GM12878 (cell line): ENCODE results near the gene MYBPC2. TPM values are rescaled to one million over a fixed set of nuclear protein-coding genes. Genes with fewer than 3 reads are reported as not detected.

ENCODE experiments used
- ATAC-seq: fragments of 200-7000 bp; cut with Tn5 transposase; 3 replicates; pipeline ENCODE4 v1.9.1; 2020; ENCODE audit warnings: mild to moderate bottlenecking, moderate library complexity
- BruUV-seq: library from RNA; stranded (reverse); fragments of 400-500 nt; replicated peaks from 2 replicates; lab custom pipeline; 2021; lab: Mats Ljungman, UMichigan
- CTCF ChIA-PET: fragments of 300-600 bp; sonication (Branson Sonifier 250); formaldehyde crosslinking; extraction: SDS; loops from one replicate; lab custom pipeline; 2021; ENCODE audit warnings: inconsistent platforms; lab: Yijun Ruan, JAX
- POLR2A ChIA-PET: fragments of 350-600 bp; formaldehyde crosslinking; extraction: SDS; loops from one replicate; lab custom pipeline; 2021; ENCODE audit warnings: inconsistent platforms; lab: Charles Lee
- RAD21 ChIA-PET: fragments of 300-600 bp; sonication (Branson Sonifier 250); formaldehyde crosslinking; loops from one replicate; lab custom pipeline; 2023; ENCODE audit warnings: antibody characterized with exemption; ENCODE audit not compliant: unreplicated experiment; lab: Charles Lee
- SMC1A ChIA-PET: fragments of 300-600 bp; sonication (Branson Sonifier 250); formaldehyde crosslinking; loops from one replicate; lab custom pipeline; 2023; ENCODE audit not compliant: unreplicated experiment, uncharacterized antibody; lab: Charles Lee
- DNase-seq: peaks from one replicate; pipeline ENCODE4 v3.0.0-alpha.2; 2011; ENCODE audit warnings: low read depth, low spot score
- FAIRE-seq: peaks from 3 replicates; lab custom pipeline; 2011; peaks lifted over from hg19 to GRCh38; lab: Jason Lieb, UNC
- H2AFZ ChIP-seq: 2 replicates; pipeline ENCODE4 v1.6.0; 2011; ENCODE audit warnings: low read depth, low read length, control low read depth; ENCODE audit not compliant: control insufficient read depth
- H3K27ac ChIP-seq: 2 replicates; pipeline ENCODE4 v1.5.1; 2011; ENCODE audit warnings: control low read depth; ENCODE audit not compliant: control insufficient read depth, insufficient read depth
- H3K27me3 ChIP-seq, 2 experiments: replicated peaks in 1 of 2; 2 replicates each; pipeline versions ENCODE4 v1.6.0 to v1.6.1; 2011; ENCODE audit warnings: low read length in 1 of 2; ENCODE audit not compliant: control insufficient read depth in 2 of 2, insufficient read depth in 2 of 2
- H3K36me3 ChIP-seq, 2 experiments: 2 replicates each; pipeline ENCODE4 v1.5.1; 2011; ENCODE audit warnings: low read length in 1 of 2; ENCODE audit not compliant: control insufficient read depth in 2 of 2, insufficient read depth in 2 of 2
- H3K4me1 ChIP-seq: 2 replicates; pipeline ENCODE4 v1.6.1; 2011; ENCODE audit warnings: mild to moderate bottlenecking, low read length, moderate library complexity, mixed read lengths; ENCODE audit not compliant: control insufficient read depth, insufficient read depth
- H3K4me2 ChIP-seq: 2 replicates; pipeline ENCODE4 v1.6.0; 2011; ENCODE audit warnings: control low read depth; ENCODE audit not compliant: control insufficient read depth, insufficient read depth
- H3K4me3 ChIP-seq: fragments of 200-600 bp; sonication (generic); 2 replicates; pipeline ENCODE4 v1.5.1; 2016
- H3K79me2 ChIP-seq: 2 replicates; pipeline ENCODE4 v1.6.0; 2011; ENCODE audit warnings: low read length; ENCODE audit not compliant: control insufficient read depth, insufficient read depth
- H3K9ac ChIP-seq: 2 replicates; pipeline ENCODE4 v1.8.0; 2011; ENCODE audit warnings: low read length, control low read depth, mixed read lengths; ENCODE audit not compliant: control insufficient read depth, insufficient read depth
- H3K9me3 ChIP-seq: replicated peaks from 3 replicates; pipeline ENCODE4 v1.5.1; 2011; ENCODE audit warnings: mild to moderate bottlenecking, low read length; ENCODE audit not compliant: control insufficient read depth, insufficient read depth
- H4K20me1 ChIP-seq: 2 replicates; pipeline ENCODE4 v1.6.0; 2011; ENCODE audit not compliant: control insufficient read depth, insufficient read depth
- BACH1 ChIP-seq: fragments of 450-650 bp; IDR thresholded peaks from 2 replicates; pipeline ENCODE4 v1.6.1; 2017; ENCODE audit warnings: mild to moderate bottlenecking, borderline replicate concordance
- BMI1 ChIP-seq: fragments of 450-650 bp; IDR thresholded peaks from 2 replicates; pipeline ENCODE4 v1.6.1; 2016; ENCODE audit warnings: mild to moderate bottlenecking, moderate library complexity, borderline replicate concordance
- GABPA ChIP-seq: IDR thresholded peaks from 2 replicates; pipeline ENCODE4 v1.6.1; 2014; ENCODE audit warnings: antibody characterized with exemption, low read depth, mild to moderate bottlenecking, inconsistent platforms
- HCFC1 ChIP-seq: fragments of 150-350 bp; IDR thresholded peaks from 2 replicates; pipeline ENCODE4 v1.6.1; 2014; ENCODE audit warnings: low read length
- HDGF ChIP-seq: fragments of 450-650 bp; IDR thresholded peaks from 2 replicates; pipeline ENCODE4 v1.6.1; 2016; ENCODE audit warnings: antibody characterized with exemption
- LARP7 ChIP-seq: fragments of 450-650 bp; IDR thresholded peaks from 2 replicates; pipeline ENCODE4 v1.6.1; 2017; ENCODE audit warnings: mild to moderate bottlenecking
- MTA3 ChIP-seq: IDR thresholded peaks from 2 replicates; pipeline ENCODE4 v1.6.1; 2012; ENCODE audit warnings: low read length, inconsistent platforms, borderline replicate concordance
- NBN ChIP-seq: fragments of 450-650 bp; IDR thresholded peaks from 2 replicates; pipeline ENCODE4 v1.6.1; 2016
- NFIC ChIP-seq: IDR thresholded peaks from 2 replicates; pipeline ENCODE4 v1.6.1; 2012; ENCODE audit warnings: low read depth, mild to moderate bottlenecking, inconsistent platforms, low read length, moderate library complexity
- NRF1 ChIP-seq: conservative IDR thresholded peaks from 2 replicates; pipeline ENCODE4 v1.6.1; 2011; ENCODE audit warnings: mild to moderate bottlenecking, low read depth, low read length, improper control_type of control experiment
- PML ChIP-seq: IDR thresholded peaks from 2 replicates; pipeline ENCODE4 v1.6.1; 2012; ENCODE audit warnings: low read length, inconsistent platforms
- WRNIP1 ChIP-seq: IDR thresholded peaks from 2 replicates; pipeline ENCODE4 v1.6.1; 2011; ENCODE audit warnings: low read depth, low read length, improper control_type of control experiment, borderline replicate concordance
- YBX1 ChIP-seq: fragments of 450-650 bp; IDR thresholded peaks from 2 replicates; pipeline ENCODE4 v1.6.1; 2016; ENCODE audit warnings: antibody characterized with exemption
- YY1 ChIP-seq: IDR thresholded peaks from 2 replicates; pipeline ENCODE4 v1.6.1; 2011; ENCODE audit warnings: low read depth, mild to moderate bottlenecking, low read length
- WGBS: methylation state at CpG from one replicate; pipeline ENCODE4 v1.1.6; 2016; ENCODE audit warnings: low lambda C conversion rate; ENCODE audit not compliant: insufficient replicate concordance, insufficient coverage; ENCODE audit errors: missing lambda C conversion rate; 5-methylcytosine and 5-hydroxymethylcytosine counted together
- in situ Hi-C: fragments of 300-500 bp; cut with MboI; formaldehyde crosslinking; loops from 9 replicates; pipeline ENCODE4 v1.14.3; 2018; ENCODE audit warnings: mixed read lengths
- intact Hi-C: fragments of 100-400 bp; cut with micrococcal nuclease; formaldehyde crosslinking; loops from one replicate; pipeline ENCODE4 v1.14.2; 2022; ENCODE audit not compliant: unreplicated experiment
- polyA plus RNA-seq, 11 experiments: library from polyadenylated mRNA; depleted of rRNA in 4 of 11; unstranded in 6 of 11; stranded (reverse) in 5 of 11; fragments of >200 nt; fragmentation: Nextera tagmentation in 4 of 11; fragmentation: Illumina TruSeq in 1 of 11; extraction: Ambion mirVana in 4 of 11; extraction: Trizol in 1 of 11; gene quantifications; 1 replicate in 1 of 11; 2 replicates in 10 of 11; pipeline versions ENCODE4 v1.2.1 to v1.2.3, GENCODE V29; 2011 to 2016; ENCODE audit warnings: inconsistent platforms in 2 of 11, missing spikeins in 2 of 11, low read depth in 1 of 11
- total RNA-seq, 4 experiments: library from RNA; depleted of rRNA in 3 of 4; stranded (reverse); fragments of >200 nt in 3 of 4; fragmentation: Illumina TruSeq in 1 of 4; extraction: Trizol in 1 of 4; gene quantifications; 2 replicates each; pipeline versions ENCODE4 v1.2.1 to v1.2.3, GENCODE V29; 2013 to 2021
- TF ChIP-seq, protein P1 (sequence below): IDR thresholded peaks from 2 replicates; pipeline ENCODE4 v1.6.1; 2011; ENCODE audit warnings: borderline replicate concordance, low read depth, mild to moderate bottlenecking, moderate library complexity, mixed read lengths, low read length; ENCODE audit not compliant: insufficient read depth; ENCODE audit errors: extremely low read length
- TF ChIP-seq, protein P2 (sequence below): IDR thresholded peaks from 2 replicates; pipeline ENCODE4 v1.6.1; 2012; ENCODE audit warnings: low read depth, low read length, improper control_type of control experiment
- TF ChIP-seq, protein P3 (sequence below), 3 experiments: IDR thresholded peaks in 2 of 3; conservative IDR thresholded peaks in 1 of 3; 2 replicates each; pipeline ENCODE4 v1.5.1; 2011; ENCODE audit warnings: low read depth in 3 of 3, low read length in 3 of 3, mild to moderate bottlenecking in 3 of 3, control low read depth in 2 of 3, moderate library complexity in 2 of 3, inconsistent platforms in 1 of 3, mixed read lengths in 1 of 3; ENCODE audit not compliant: control insufficient read depth in 2 of 3, insufficient read depth in 1 of 3; ENCODE audit errors: extremely low read depth in 1 of 3
- TF ChIP-seq, protein P4 (sequence below): fragments of 450-650 bp; IDR thresholded peaks from 2 replicates; pipeline ENCODE4 v1.6.1; 2016; ENCODE audit warnings: mild to moderate bottlenecking

The MYBPC2 gene
- total and polyA plus RNA-seq, 10 of the 15 experiments (the other 5 are each of a cell fraction or from before 2014, with no cell fraction given): 0.09 to 2.6 (median 0.61) TPM

DNA sequence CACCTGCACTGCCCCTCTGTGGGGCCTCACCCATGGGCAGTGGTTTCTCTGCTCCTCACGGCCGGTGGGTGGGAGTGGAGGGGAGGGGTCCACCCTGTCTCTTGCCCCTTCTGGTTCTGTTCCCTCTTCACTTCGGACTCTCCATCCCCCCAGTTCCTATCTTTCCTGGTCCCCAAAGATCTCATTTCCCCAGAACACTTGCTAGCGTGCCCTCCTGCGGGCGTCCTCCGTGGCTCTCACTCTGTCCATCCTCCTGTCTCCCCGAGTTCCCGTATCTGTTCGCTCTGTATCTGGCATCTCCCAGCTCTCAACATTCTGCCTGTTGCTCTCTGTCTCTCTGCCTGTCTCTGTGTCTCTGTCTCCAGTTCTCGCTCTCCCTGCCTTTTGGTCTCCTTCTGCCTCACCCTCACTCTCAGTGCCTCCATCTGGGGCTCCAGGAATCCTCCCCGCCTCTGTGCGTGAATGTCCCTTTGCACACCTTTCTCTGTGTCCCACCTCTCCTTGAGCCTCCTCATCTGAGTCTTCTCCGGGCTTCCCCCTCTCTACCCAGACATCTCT, 13.6 kb upstream of the MYBPC2 start:
- Histone ChIP-seq H3K79me2 (peaks cover 33% of the 10 kb centered on the region), H3K4me2 (peak overlapping the region; percentile 61), H2AFZ (peak overlapping the region; percentile 31), H3K4me3 (peak overlapping the region; percentile 78), H3K36me3 (peaks cover 6 to 10% of the 10 kb centered on the region in 2 experiments; a peak in 3 of 4 replicates), H3K4me1 (peaks cover 48% of the 10 kb centered on the region), H3K9me3 (no peaks in the 10 kb centered on the region), H3K9ac (peak overlapping the region; percentile 60), H3K27me3 (no peaks in the 10 kb centered on the region), H4K20me1 (peaks cover 4% of the 10 kb centered on the region), H3K27ac (peak overlapping the region; percentile 79)
- in situ Hi-C loops (no loop called here), intact Hi-C loops (loop anchor here (2.0 kb wide), 3 partner anchors 14 to 50 kb away; partner anchors contain the start of gene MYBPC2)
- CTCF ChIA-PET: interaction anchor here (0.6 to 3.1 kb wide), 8 partner anchors 9 to 137 kb away, joined by 3 to 19 read pairs (median 4); no protein-coding TSS in a partner anchor
- no TSS peak for BruUV-seq
- SMC1A ChIA-PET: interaction anchor here (0.8 to 1.9 kb wide), 2 partner anchors 41 kb away, joined by 4 to 10 read pairs; no protein-coding TSS in a partner anchor
- DNase-seq (no peak), FAIRE-seq (peak; percentile 18), ATAC-seq (peak; percentile 1)
- POLR2A ChIA-PET: interaction anchor here (0.8 to 4.8 kb wide), 14 partner anchors 10 to 77 kb away, joined by 3 to 26 read pairs (median 4); partner anchors contain the start of genes NR1H2 and POLD1
- RAD21 ChIA-PET: interaction anchor here (0.7 to 2.7 kb wide), 7 partner anchors 12 to 86 kb away, joined by 3 to 14 read pairs (median 4); partner anchors contain the start of genes NAPSA and POLD1
- WGBS: 3% methylated on average over 11 of the region's 14 CpGs
- TF ChIP-seq WRNIP1: no peak
- TF ChIP-seq, protein P1, sequence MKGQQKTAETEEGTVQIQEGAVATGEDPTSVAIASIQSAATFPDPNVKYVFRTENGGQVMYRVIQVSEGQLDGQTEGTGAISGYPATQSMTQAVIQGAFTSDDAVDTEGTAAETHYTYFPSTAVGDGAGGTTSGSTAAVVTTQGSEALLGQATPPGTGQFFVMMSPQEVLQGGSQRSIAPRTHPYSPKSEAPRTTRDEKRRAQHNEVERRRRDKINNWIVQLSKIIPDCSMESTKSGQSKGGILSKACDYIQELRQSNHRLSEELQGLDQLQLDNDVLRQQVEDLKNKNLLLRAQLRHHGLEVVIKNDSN: no peak
- TF ChIP-seq NFIC: 0 out of 2 replicates have a peak, but pooled peaks have one; percentile 6
- TF ChIP-seq YY1: 0 out of 2 replicates have a peak, but pooled peaks have one; percentile 11
- TF ChIP-seq, protein P2, sequence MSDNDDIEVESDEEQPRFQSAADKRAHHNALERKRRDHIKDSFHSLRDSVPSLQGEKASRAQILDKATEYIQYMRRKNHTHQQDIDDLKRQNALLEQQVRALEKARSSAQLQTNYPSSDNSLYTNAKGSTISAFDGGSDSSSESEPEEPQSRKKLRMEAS: no peak
- peak; percentile 20; the same call in 1 of the 2 replicates for TF ChIP-seq BMI1
- 0 out of 2 replicates have a peak, but pooled peaks have one; percentile 43 for TF ChIP-seq PML
- TF ChIP-seq HCFC1: no peak
- TF ChIP-seq NBN: peak; percentile 64
- no peak for TF ChIP-seq NRF1
- TF ChIP-seq GABPA: no peak
- no peak for TF ChIP-seq BACH1
- 0 out of 2 replicates have a peak, but pooled peaks have one; percentile 28 for TF ChIP-seq MTA3
- TF ChIP-seq YBX1: 0 out of 2 replicates have a peak, but pooled peaks have one; percentile 19
- TF ChIP-seq, protein P3, sequence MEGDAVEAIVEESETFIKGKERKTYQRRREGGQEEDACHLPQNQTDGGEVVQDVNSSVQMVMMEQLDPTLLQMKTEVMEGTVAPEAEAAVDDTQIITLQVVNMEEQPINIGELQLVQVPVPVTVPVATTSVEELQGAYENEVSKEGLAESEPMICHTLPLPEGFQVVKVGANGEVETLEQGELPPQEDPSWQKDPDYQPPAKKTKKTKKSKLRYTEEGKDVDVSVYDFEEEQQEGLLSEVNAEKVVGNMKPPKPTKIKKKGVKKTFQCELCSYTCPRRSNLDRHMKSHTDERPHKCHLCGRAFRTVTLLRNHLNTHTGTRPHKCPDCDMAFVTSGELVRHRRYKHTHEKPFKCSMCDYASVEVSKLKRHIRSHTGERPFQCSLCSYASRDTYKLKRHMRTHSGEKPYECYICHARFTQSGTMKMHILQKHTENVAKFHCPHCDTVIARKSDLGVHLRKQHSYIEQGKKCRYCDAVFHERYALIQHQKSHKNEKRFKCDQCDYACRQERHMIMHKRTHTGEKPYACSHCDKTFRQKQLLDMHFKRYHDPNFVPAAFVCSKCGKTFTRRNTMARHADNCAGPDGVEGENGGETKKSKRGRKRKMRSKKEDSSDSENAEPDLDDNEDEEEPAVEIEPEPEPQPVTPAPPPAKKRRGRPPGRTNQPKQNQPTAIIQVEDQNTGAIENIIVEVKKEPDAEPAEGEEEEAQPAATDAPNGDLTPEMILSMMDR (IDR thresholded peaks at IDR 0.05 in 2 of 3, conservative IDR thresholded peaks at IDR 0.05 in 1 of 3; ENCODE audit: control insufficient read depth in 2 of 3, extremely low read depth in 1 of 3, insufficient read depth in 1 of 3, low read depth in 3 of 3, low read length in 3 of 3): no peak
- TF ChIP-seq, protein P4, sequence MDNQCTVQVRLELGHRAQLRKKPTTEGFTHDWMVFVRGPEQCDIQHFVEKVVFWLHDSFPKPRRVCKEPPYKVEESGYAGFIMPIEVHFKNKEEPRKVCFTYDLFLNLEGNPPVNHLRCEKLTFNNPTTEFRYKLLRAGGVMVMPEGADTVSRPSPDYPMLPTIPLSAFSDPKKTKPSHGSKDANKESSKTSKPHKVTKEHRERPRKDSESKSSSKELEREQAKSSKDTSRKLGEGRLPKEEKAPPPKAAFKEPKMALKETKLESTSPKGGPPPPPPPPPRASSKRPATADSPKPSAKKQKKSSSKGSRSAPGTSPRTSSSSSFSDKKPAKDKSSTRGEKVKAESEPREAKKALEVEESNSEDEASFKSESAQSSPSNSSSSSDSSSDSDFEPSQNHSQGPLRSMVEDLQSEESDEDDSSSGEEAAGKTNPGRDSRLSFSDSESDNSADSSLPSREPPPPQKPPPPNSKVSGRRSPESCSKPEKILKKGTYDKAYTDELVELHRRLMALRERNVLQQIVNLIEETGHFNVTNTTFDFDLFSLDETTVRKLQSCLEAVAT: peak; percentile 91
- peak; percentile 48; the same call in 1 of the 2 replicates for TF ChIP-seq LARP7
- peak; percentile 87; the same call in 1 of the 2 replicates for TF ChIP-seq HDGF
